ENCODE measurements around the gene AP2B1. TPM values are rescaled to one million over a fixed set of nuclear protein-coding genes. Genes with fewer than 3 reads are reported as not detected.
"Not testable (repeated sequence)": the region's sequence is repeated elsewhere in the genome, so short reads cannot be mapped to it uniquely, and the experiment has no call there.

Gene AP2B1
- total RNA-seq, 1 experiment from 2014 or later: 198 TPM

- H3K4me1 ChIP-seq (ENCODE audit: control insufficient read depth in 1 of 2, insufficient read depth in 2 of 2, low read length in 2 of 2): no peaks in the 10 kb centered on the region
- no peaks in the 10 kb centered on the region for H3K79me2 ChIP-seq (ENCODE audit: insufficient read depth, low read length)
- no peaks in the 10 kb centered on the region for H3K9me2 ChIP-seq (ENCODE audit: insufficient read depth)
- ChIA-PET CTCF (no interaction called here), POLR2A (no interaction called here), RAD21 (ENCODE audit: low non-redundant PET in 1 of 2, low total read pairs in 2 of 2, uncharacterized antibody in 2 of 2, unreplicated experiment in 2 of 2) (no interaction called here)
- ATAC-seq: no peak
- no peak within 1 kb of the TSS for H2AFZ ChIP-seq (ENCODE audit: low read depth, low read length, poor library complexity, severe bottlenecking)
- intact Hi-C loops (cut with micrococcal nuclease): no loop called here
- no peaks in the 10 kb centered on the region for H3K36me3 ChIP-seq (ENCODE audit: control insufficient read depth in 1 of 2, insufficient read depth in 2 of 2, low read length in 2 of 2)
- no peak within 1 kb of the TSS for H3K4me2 ChIP-seq (ENCODE audit: low read length)
- no peaks in the 10 kb centered on the region for H3K9me3 ChIP-seq (ENCODE audit: control insufficient read depth in 1 of 2, insufficient read depth in 1 of 2, low read depth in 1 of 2, low read length in 2 of 2)
- no peak for TF ChIP-seq ZFX (IDR thresholded peaks at IDR 0.05)
- TF ChIP-seq SIN3A (IDR thresholded peaks at IDR 0.05; ENCODE audit: low read depth): no peak
- no peak within 1 kb of the TSS for H3K27ac ChIP-seq (ENCODE audit: low read depth, low read length)
- no TSS peak for BruUV-seq (replicated peaks)
- peaks cover 17% of the 10 kb centered on the region for H3K27me3 ChIP-seq (ENCODE audit: insufficient read depth, low read length)
- no peak within 1 kb of the TSS for H3K9ac ChIP-seq (ENCODE audit: low read length)
- no peak for DNase-seq (ENCODE audit: low read depth, low spot score)
- no peaks in the 10 kb centered on the region for H4K20me1 ChIP-seq (ENCODE audit: insufficient read depth)
- H3K4me3 ChIP-seq (replicated peaks in 1 of 2; ENCODE audit: low read depth in 1 of 2, low read length in 2 of 2): no peak within 1 kb of the TSS
These were observed 26.4 kb upstream of the AP2B1 start, which contains the start of gene SLFN14 for GRCh38 chr17:35560703-35561102. TSS of gene SLFN14 (minus strand) at chr17:35560819. CDS start at chr17:35558062, 2,757 bp downstream.

GRCh38 chr17:35563181-35563580 lies 23.9 kb upstream of the AP2B1 start:
- H3K4me2 ChIP-seq (ENCODE audit: low read length); H3K4me1 ChIP-seq (ENCODE audit: control insufficient read depth in 1 of 2, insufficient read depth in 2 of 2, low read length in 2 of 2); H4K20me1 ChIP-seq (ENCODE audit: insufficient read depth); H3K9me2 ChIP-seq (ENCODE audit: insufficient read depth); H3K27ac ChIP-seq (ENCODE audit: low read depth, low read length); H3K9me3 ChIP-seq (ENCODE audit: control insufficient read depth in 1 of 2, insufficient read depth in 1 of 2, low read depth in 1 of 2, low read length in 2 of 2); BruUV-seq (replicated peaks); H3K4me3 ChIP-seq (replicated peaks in 1 of 2; ENCODE audit: low read depth in 1 of 2, low read length in 2 of 2); DNase-seq (ENCODE audit: low read depth, low spot score); ATAC-seq; POLR2A ChIA-PET; intact Hi-C loops (cut with micrococcal nuclease); H3K79me2 ChIP-seq (ENCODE audit: insufficient read depth, low read length); H3K9ac ChIP-seq (ENCODE audit: low read length); H3K36me3 ChIP-seq (ENCODE audit: control insufficient read depth in 1 of 2, insufficient read depth in 2 of 2, low read length in 2 of 2); CTCF ChIA-PET; H2AFZ ChIP-seq (ENCODE audit: low read depth, low read length, poor library complexity, severe bottlenecking); RAD21 ChIA-PET (ENCODE audit: low non-redundant PET in 1 of 2, low total read pairs in 2 of 2, uncharacterized antibody in 2 of 2, unreplicated experiment in 2 of 2): not testable (repeated sequence)
- H3K27me3 ChIP-seq (ENCODE audit: insufficient read depth, low read length): peaks cover 17% of the 10 kb centered on the region

GRCh38 chr17:35566968-35567367 lies 20.2 kb upstream of the AP2B1 start:
- RAD21 ChIA-PET (ENCODE audit: low non-redundant PET in 1 of 2, low total read pairs in 2 of 2, uncharacterized antibody in 2 of 2, unreplicated experiment in 2 of 2): no interaction called here
- DNase-seq (ENCODE audit: low read depth, low spot score) (no peak), ATAC-seq (no peak)
- intact Hi-C loops (cut with micrococcal nuclease): no loop called here
- H3K4me2 ChIP-seq (ENCODE audit: low read length): peak overlapping the region; percentile 63
- 0 out of 2 replicates have a peak, but pooled peaks cover 3% of the 10 kb centered on the region for H4K20me1 ChIP-seq (ENCODE audit: insufficient read depth)
- POLR2A ChIA-PET: interaction anchor here (3.0 kb wide), 1 partner anchor 12 kb away, joined by 17 read pairs; the partner anchor contains the start of gene PEX12
- H3K9me3 ChIP-seq (ENCODE audit: control insufficient read depth in 1 of 2, insufficient read depth in 1 of 2, low read depth in 1 of 2, low read length in 2 of 2): no peaks in the 10 kb centered on the region
- H3K27ac ChIP-seq (ENCODE audit: low read depth, low read length): no peak overlapping the region
- TF ChIP-seq ZBTB33 (IDR thresholded peaks at IDR 0.05; ENCODE audit: extremely low read depth, insufficient replicate concordance, low read length) (no peak), SP1 (IDR thresholded peaks at IDR 0.05; ENCODE audit: low read depth) (no peak)
- peaks cover 0 to under 1% of the 10 kb centered on the region in 2 experiments; a peak in 1 of 4 replicates for H3K36me3 ChIP-seq (ENCODE audit: control insufficient read depth in 1 of 2, insufficient read depth in 2 of 2, low read length in 2 of 2)
- peaks cover 8% of the 10 kb centered on the region; the same call in 1 of the 2 replicates for H3K27me3 ChIP-seq (ENCODE audit: insufficient read depth, low read length)
- BruUV-seq (replicated peaks): no TSS peak
- H2AFZ ChIP-seq (ENCODE audit: low read depth, low read length, poor library complexity, severe bottlenecking): no peak overlapping the region
- H3K9me2 ChIP-seq (ENCODE audit: insufficient read depth): no peaks in the 10 kb centered on the region
- CTCF ChIA-PET: interaction anchor here (1.1 kb wide), 1 partner anchor 8 kb away, joined by 4 read pairs; no protein-coding TSS in a partner anchor
- H3K9ac ChIP-seq (ENCODE audit: low read length): no peak overlapping the region; the same call in 1 of the 2 replicates
- peak overlapping the region; percentile 84 to 99; a peak in 3 of 4 replicates for H3K4me3 ChIP-seq (replicated peaks in 1 of 2; ENCODE audit: low read depth in 1 of 2, low read length in 2 of 2)
- H3K79me2 ChIP-seq (ENCODE audit: insufficient read depth, low read length): peaks cover 38% of the 10 kb centered on the region
- peaks cover 9 to 15% of the 10 kb centered on the region in 2 experiments for H3K4me1 ChIP-seq (ENCODE audit: control insufficient read depth in 1 of 2, insufficient read depth in 2 of 2, low read length in 2 of 2)
